Spinal cord (tissue), 10 donors: ENCODE results near the gene RABGAP1. TPM values are rescaled to one million over a fixed set of nuclear protein-coding genes. Genes with fewer than 3 reads are reported as not detected.
A peak's percentile ranks its signal among the peaks of the same experiment; 100 is the strongest.
"Not testable (repeated sequence)": the region's sequence is repeated elsewhere in the genome, so short reads cannot be mapped to it uniquely, and the experiment has no call there.

ENCODE experiments used
- DNase-seq, 6 donors: peaks; one replicate each; pipeline versions ENCODE4 v3.0.0 to v3.0.0-alpha.2; 2013 to 2015; ENCODE audit warnings: low spot score in 6 of 6, low read depth in 4 of 6
- H3K27ac ChIP-seq: one replicate; pipeline ENCODE4 v1.5.1; 2013; ENCODE audit warnings: low read depth, low read length, control low read depth
- H3K27me3 ChIP-seq: one replicate; pipeline ENCODE4 v1.6.1; 2013; ENCODE audit warnings: low read length; ENCODE audit not compliant: control insufficient read depth, insufficient read depth
- H3K36me3 ChIP-seq: one replicate; pipeline ENCODE4 v1.6.1; 2013; ENCODE audit warnings: low read length; ENCODE audit not compliant: control insufficient read depth, insufficient read depth
- H3K4me1 ChIP-seq: one replicate; pipeline ENCODE4 v1.6.1; 2013; ENCODE audit warnings: low read length; ENCODE audit not compliant: control insufficient read depth, insufficient read depth
- H3K4me3 ChIP-seq: one replicate; pipeline ENCODE4 v1.5.1; 2013; ENCODE audit warnings: low read depth, low read length, control low read depth
- H3K9me3 ChIP-seq: one replicate; pipeline ENCODE4 v1.6.1; 2013; ENCODE audit warnings: low read length; ENCODE audit not compliant: control insufficient read depth, insufficient read depth
- WGBS: methylation state at CpG from one replicate; pipeline ENCODE4 v1.1.5; 2013; ENCODE audit warnings: missing lambda C conversion rate; ENCODE audit not compliant: insufficient coverage; 5-methylcytosine and 5-hydroxymethylcytosine counted together
- long read RNA-seq, 4 donors: transcript quantifications; one replicate each; lab custom pipeline, GENCODE V29; 2026
- polyA plus RNA-seq, 2 donors: library from polyadenylated mRNA; unstranded; fragments of 120-200 nt; gene quantifications; one replicate each; pipeline ENCODE4 v1.2.1, GENCODE V29; 2013; ENCODE audit not compliant: insufficient read length in 2 of 2
- total RNA-seq, 2 donors: library from RNA; depleted of rRNA in 1 of 2; stranded (reverse); fragments of 120-200 nt in 1 of 2; fragments of >200 nt in 1 of 2; gene quantifications; one replicate each; pipeline versions ENCODE4 v1.2.3 to v1.2.4, GENCODE V29; 2013 to 2014
- donor health status: healthy.

The RABGAP1 gene
- total RNA-seq = 100 to 1,000 TPM in 1 of 2 donors, 10 to 100 TPM in 1; 60.2 to 104 TPM
- 10 to 100 TPM; 67.1 to 69.0 TPM for polyA plus RNA-seq
- long read RNA-seq, donor 1, full-length matches to known transcripts = 3 of 96 reads
- long read RNA-seq, donor 1, partial matches to known transcripts = 93 of 96 reads
- long read RNA-seq, donor 1, other reads (novel, unspliced or antisense) = 0 of 96 reads
- long read RNA-seq, donor 2, full-length matches to known transcripts = 3 of 3 reads
- long read RNA-seq, donor 2, partial matches to known transcripts = 0 of 3 reads
- long read RNA-seq, donor 2, other reads (novel, unspliced or antisense) = 0 of 3 reads
- long read RNA-seq, donor 3, partial matches to known transcripts = 0 of 1 reads
- long read RNA-seq, donor 3, other reads (novel, unspliced or antisense) = 0 of 1 reads
- long read RNA-seq, donor 4, partial matches to known transcripts = 80 of 81 reads
- long read RNA-seq, donor 4, other reads (novel, unspliced or antisense) = 0 of 81 reads

GRCh38 chr9:122940749-122941581 is at the start of gene RABGAP1:
TSS of gene RABGAP1 (plus strand) at chr9:122941020. CDS start at chr9:122957060, 16,040 bp downstream.
- DNase-seq = peak; percentile 90 to 100 (median 98)
- Histone ChIP-seq H3K27ac (peak within 1 kb of the TSS; percentile 95), H3K4me1 (peaks cover 16% of the 10 kb centered on the region), H3K27me3 (no peaks in the 10 kb centered on the region), H3K36me3 (peaks cover 13% of the 10 kb centered on the region), H3K4me3 (peak within 1 kb of the TSS; percentile 95), H3K9me3 (no peaks in the 10 kb centered on the region)
- under 1% methylated on average over 44 of the region's 54 CpGs for WGBS

GRCh38 chr9:122897969-122898368 is 42.9 kb upstream of the RABGAP1 start:
- no peaks in the 10 kb centered on the region for H3K4me1 ChIP-seq
- no peaks in the 10 kb centered on the region for H3K27me3 ChIP-seq
- no peaks in the 10 kb centered on the region for H3K9me3 ChIP-seq
- H3K4me3 ChIP-seq = no peak overlapping the region
- no peak for DNase-seq
- WGBS = no CpG with 5 or more reads among the region's 1 CpG
- H3K27ac ChIP-seq = no peak overlapping the region
- H3K36me3 ChIP-seq = peaks cover 18% of the 10 kb centered on the region

GRCh38 chr9:122900791-122901190 is 40.0 kb upstream of the RABGAP1 start:
- Histone ChIP-seq H3K4me3 (no peak overlapping the region), H3K9me3 (no peaks in the 10 kb centered on the region), H3K4me1 (no peaks in the 10 kb centered on the region), H3K27me3 (no peaks in the 10 kb centered on the region), H3K36me3 (peaks cover 5% of the 10 kb centered on the region), H3K27ac (no peak overlapping the region)
- WGBS = no CpG with 5 or more reads among the region's 2 CpGs
- DNase-seq = no peak

GRCh38 chr9:122904466-122904822 is 36.4 kb upstream of the RABGAP1 start:
- Histone ChIP-seq H3K27ac (peak overlapping the region; percentile 92), H3K27me3 (no peaks in the 10 kb centered on the region), H3K9me3 (no peaks in the 10 kb centered on the region), H3K4me1 (no peaks in the 10 kb centered on the region), H3K36me3 (peaks cover 5% of the 10 kb centered on the region), H3K4me3 (peak overlapping the region; percentile 85)
- peak in 3 of 6 donors; percentile 11 to 59 (median 33) for DNase-seq
- WGBS = 0% methylated on average over 4 of the region's 8 CpGs

GRCh38 chr9:122904823-122905710 is 35.8 kb upstream of the RABGAP1 start, which contains the start of gene RC3H2:
TSS of gene RC3H2 (minus strand) at chr9:122905359. CDS start at chr9:122897509, 7,850 bp downstream.
- no peaks in the 10 kb centered on the region for H3K27me3 ChIP-seq
- peak; percentile 100 for DNase-seq
- WGBS = 0% methylated on average over 69 of the region's 77 CpGs
- no peaks in the 10 kb centered on the region for H3K4me1 ChIP-seq
- H3K9me3 ChIP-seq = no peaks in the 10 kb centered on the region
- H3K27ac ChIP-seq = peak within 1 kb of the TSS; percentile 92
- peaks cover 5% of the 10 kb centered on the region for H3K36me3 ChIP-seq
- peak within 1 kb of the TSS; percentile 85 for H3K4me3 ChIP-seq

GRCh38 chr9:122906122-122906521 is 34.7 kb upstream of the RABGAP1 start:
- 96% methylated on average over 13 of the region's 16 CpGs for WGBS
- H3K27ac ChIP-seq, H3K4me3 ChIP-seq, H3K27me3 ChIP-seq, H3K36me3 ChIP-seq, H3K9me3 ChIP-seq, DNase-seq, H3K4me1 ChIP-seq: not testable (repeated sequence)

GRCh38 chr9:122912671-122912963 is 28.2 kb upstream of the RABGAP1 start:
- H3K9me3 ChIP-seq = no peaks in the 10 kb centered on the region
- H3K27me3 ChIP-seq = no peaks in the 10 kb centered on the region
- WGBS = 9% methylated on average over 9 of the region's 9 CpGs
- peak overlapping the region; percentile 50 for H3K27ac ChIP-seq
- H3K4me1 ChIP-seq = peaks cover 8% of the 10 kb centered on the region
- no peak for DNase-seq
- H3K4me3 ChIP-seq = peak overlapping the region; percentile 88
- H3K36me3 ChIP-seq = no peaks in the 10 kb centered on the region

- peaks cover 8% of the 10 kb centered on the region for H3K4me1 ChIP-seq
- no peaks in the 10 kb centered on the region for H3K27me3 ChIP-seq
- peak within 1 kb of the TSS; percentile 50 for H3K27ac ChIP-seq
- peak within 1 kb of the TSS; percentile 88 for H3K4me3 ChIP-seq
- WGBS = 0% methylated on average over 27 of the region's 35 CpGs
- H3K9me3 ChIP-seq = no peaks in the 10 kb centered on the region
- no peaks in the 10 kb centered on the region for H3K36me3 ChIP-seq
- DNase-seq = peak; percentile 69 to 97 (median 82)
Observed at GRCh38 chr9:122912964-122913673, 27.7 kb upstream of the RABGAP1 start, which contains the start of gene ZBTB6. TSS of gene ZBTB6 (minus strand) at chr9:122913323. CDS start at chr9:122912072, 1,251 bp downstream.
